A549 treated with CpdA at 1 μM for 4 hours (cell line): ENCODE results near the gene PSMD1. TPM values are rescaled to one million over a fixed set of nuclear protein-coding genes. Genes with fewer than 3 reads are reported as not detected.

Experiments
- total RNA-seq: library from RNA; stranded (reverse); fragments of 200-300 nt; extraction: Qiagen RNA extraction; gene quantifications from 5 replicates; pipeline ENCODE4 v1.2.3, GENCODE V29; 2022; ENCODE audit warnings: low read depth

The PSMD1 gene
- total RNA-seq = 114 to 124 TPM (median 121 TPM) in 5 replicates

GRCh38 chr2:231056453-231057416, at the start of gene PSMD1:
Gene PSMD1, plus strand, starts transcription at chr2:231056867. Its CDS starts 159 bp downstream, at chr2:231057026.

DNA sequence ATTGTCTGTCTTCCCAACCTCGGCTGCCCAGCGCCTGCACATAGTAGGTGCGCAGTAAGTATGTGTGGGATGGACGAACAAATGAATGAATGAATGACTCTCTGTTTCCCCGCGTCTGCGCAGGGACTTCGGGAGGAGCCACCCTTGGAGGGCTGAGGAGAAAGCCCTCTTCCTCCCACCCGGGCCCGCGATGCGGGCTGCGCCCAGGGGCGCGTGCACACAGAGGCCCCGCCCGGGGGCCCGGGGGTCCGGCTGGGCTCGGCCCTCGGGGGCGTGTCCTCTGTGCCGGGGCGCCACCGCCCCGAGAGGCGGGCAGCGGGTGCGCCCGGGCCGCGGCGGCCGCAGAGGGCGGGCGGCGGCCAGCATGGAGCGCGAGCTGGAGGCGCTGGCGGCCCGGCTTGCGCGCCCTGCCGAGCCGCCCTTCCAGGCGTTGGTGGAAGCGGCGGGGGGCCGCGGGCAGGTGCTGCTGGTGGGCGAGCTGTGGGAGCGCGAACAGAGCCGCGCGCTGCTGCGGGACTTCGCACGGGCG, 19.4 kb upstream of the PSMD1 start, which contains the start of gene C2orf72:
Gene C2orf72 (plus strand): TSS at position 322 of the 529 bp plus-strand sequence. CDS start 43 bp downstream, at position 365.

DNA sequence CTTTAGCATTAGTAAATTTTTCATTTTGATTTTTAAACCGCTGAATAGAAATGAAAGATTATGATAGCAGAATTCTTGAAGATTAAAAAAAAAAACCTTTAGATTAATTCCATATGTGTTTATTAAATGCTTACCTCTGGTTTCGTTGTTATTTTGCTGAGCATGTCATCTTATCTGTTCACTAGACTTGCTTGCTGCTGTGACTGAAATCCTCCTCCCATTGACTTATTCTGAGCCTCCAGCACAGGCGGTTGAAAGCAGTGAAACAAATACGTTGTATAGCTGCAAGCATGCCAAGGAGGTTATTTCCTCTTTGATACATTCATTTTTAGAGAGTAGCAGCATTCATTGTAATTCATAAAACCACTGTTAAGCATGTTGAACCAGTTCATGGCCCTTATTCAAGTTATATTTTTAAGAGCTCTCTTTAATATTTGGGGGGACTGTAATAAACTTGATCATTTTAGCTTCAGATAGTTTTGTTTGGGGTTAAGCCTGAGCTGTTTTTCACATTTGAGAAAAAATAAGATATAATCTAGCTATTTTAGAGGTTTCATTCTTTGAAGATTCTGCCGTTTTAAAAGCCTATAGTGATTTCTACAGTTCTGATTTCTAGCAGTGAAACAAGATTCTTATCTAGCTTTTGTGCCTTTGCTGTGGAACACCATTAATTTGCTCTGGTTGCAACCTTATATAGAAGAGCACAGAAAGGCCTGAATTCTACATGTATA, 68.3 kb downstream of the PSMD1 start, which contains the start of gene HTR2B:
Gene HTR2B (minus strand): TSS at position 205 of the 731 bp plus-strand sequence. CDS start 1,278 bp downstream, outside the sequence.

DNA sequence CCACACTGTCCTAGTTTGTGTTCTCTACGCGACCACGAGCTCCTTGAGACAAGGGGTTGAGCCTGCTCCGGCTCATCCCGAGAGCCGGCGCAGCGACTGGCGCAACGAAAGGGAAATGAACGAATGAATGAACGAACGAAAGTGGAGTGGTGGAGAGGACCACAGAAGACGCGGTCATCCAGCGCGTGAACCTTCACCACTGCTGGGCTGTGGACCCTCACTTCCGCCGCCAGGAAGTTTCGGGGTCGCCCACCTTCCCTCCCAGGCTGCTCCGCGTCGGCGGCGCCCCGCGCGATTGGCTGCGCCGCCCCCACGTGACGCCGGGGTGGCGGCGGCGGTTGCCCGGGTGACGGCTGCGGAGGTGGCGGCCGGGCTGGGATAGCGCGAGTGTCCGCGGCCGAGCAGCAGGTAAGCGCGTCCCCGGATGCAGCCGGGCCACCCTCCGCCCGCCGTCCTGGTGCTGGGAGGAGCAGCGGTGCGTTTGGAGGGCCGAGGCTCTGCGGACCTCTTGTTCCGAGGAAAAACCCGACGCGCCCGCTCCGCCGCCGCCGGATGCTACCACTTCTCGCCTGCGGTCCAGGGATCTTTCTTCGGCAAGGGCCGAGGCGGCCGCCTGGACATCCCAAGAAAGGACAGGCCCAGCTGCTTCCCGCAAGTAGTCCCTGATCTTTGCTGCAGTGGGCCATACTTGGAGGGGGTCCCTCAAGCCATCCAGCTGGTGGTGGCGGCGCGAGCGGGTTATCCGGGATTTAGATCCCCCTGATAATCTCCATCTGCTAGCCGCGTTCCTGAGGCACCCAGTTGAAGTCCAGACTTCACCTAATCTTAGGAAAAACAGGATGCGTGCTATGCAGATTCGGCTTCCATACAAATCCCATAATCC, 141.9 kb downstream of the PSMD1 start, which contains the start of gene ARMC9:
Gene ARMC9 (plus strand): TSS at position 341 of the 883 bp plus-strand sequence. CDS start 7,608 bp downstream, outside the sequence.

Other genes with a start within 250 kb of the PSMD1 start
- 63.7 to 80.6 TPM (median 76.6 TPM) in 5 replicates for gene ITM2C, start 191.9 kb upstream of the PSMD1 start, total RNA-seq
- gene GPR55, start 131.6 kb upstream of the PSMD1 start, total RNA-seq = 0.01 TPM in 1 of 5 replicates, not detected in the others
- not detected in 5 replicates for gene SPATA3, start 60.7 kb upstream of the PSMD1 start, total RNA-seq
- 4.5 to 7.6 TPM (median 6.1 TPM) in 5 replicates for gene C2orf72, start 19.3 kb upstream of the PSMD1 start, total RNA-seq
- gene HTR2B, start 68.2 kb downstream of the PSMD1 start, total RNA-seq = 0.07 to 0.19 TPM (median 0.13 TPM) in 4 of 5 replicates, not detected in the other
- gene ARMC9, start 141.8 kb downstream of the PSMD1 start, total RNA-seq = 13.4 to 19.0 TPM (median 16.4 TPM) in 5 replicates